ENCODE data around the gene STX4. TPM values are rescaled to one million over a fixed set of nuclear protein-coding genes. Genes with fewer than 3 reads are reported as not detected.

STX4 gene
- total RNA-seq, 1 experiment from 2014 or later, result 65.2 TPM

DNA sequence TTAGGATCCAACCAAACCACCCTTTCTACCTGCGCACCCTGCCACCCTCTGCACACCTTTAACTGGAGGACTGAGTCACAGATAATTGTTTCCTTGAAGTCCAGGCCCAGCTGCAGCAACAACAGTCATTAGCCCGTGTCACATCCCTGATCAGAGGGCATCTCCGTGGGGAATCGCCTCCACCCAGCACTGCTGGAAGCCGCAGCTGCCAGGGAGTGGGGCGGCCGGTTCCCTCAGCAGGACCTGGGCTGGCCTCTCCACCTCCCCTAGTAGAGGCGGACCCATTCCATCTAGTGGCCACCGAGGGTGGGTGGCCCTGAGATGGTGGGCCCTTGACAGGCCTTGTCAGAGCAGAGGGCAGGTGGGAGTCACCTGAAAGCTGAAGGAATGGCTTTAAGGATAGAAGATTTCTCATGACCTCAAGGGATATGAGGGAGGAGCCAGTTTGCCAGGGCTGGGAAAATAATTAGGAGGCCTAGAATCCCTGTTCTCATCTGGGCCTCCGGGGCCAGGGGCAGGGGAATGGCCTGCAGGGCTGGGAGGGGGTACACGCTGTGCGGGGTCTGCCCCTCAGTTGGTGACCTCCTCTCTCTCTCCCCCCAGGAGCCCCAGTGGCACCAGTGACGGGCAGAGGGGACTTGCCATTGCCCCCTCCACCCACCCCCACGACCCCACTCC, 49.1 kb downstream of the STX4 start:
- no peak for DNase-seq (ENCODE audit: low read depth, low spot score)
- POLR2A ChIA-PET, result no interaction called here
- CTCF ChIA-PET, result interaction anchor here (0.6 kb wide), 1 partner anchor 11 kb away, joined by 5 read pairs; no protein-coding TSS in a partner anchor
- H3K9me3 ChIP-seq (ENCODE audit: control insufficient read depth, insufficient read depth, low read depth, low read length), result no peaks in the 10 kb centered on the region
- H3K4me1 ChIP-seq (ENCODE audit: control insufficient read depth, insufficient read depth, low read length), result no peaks in the 10 kb centered on the region; the same call in 1 of the 2 replicates
- H3K27me3 ChIP-seq (ENCODE audit: control insufficient read depth, insufficient read depth, low read length), result no peaks in the 10 kb centered on the region
- no peak overlapping the region for H3K4me3 ChIP-seq (ENCODE audit: low read depth in 2 of 2, low read length in 2 of 2)
- TF ChIP-seq SIN3A (IDR thresholded peaks at IDR 0.05; ENCODE audit: borderline replicate concordance, insufficient read depth, low read depth, low read length) (no peak), TCF7L2 (IDR thresholded peaks at IDR 0.05; ENCODE audit: low read depth, low read length) (no peak)
- TF ChIP-seq, protein P1, sequence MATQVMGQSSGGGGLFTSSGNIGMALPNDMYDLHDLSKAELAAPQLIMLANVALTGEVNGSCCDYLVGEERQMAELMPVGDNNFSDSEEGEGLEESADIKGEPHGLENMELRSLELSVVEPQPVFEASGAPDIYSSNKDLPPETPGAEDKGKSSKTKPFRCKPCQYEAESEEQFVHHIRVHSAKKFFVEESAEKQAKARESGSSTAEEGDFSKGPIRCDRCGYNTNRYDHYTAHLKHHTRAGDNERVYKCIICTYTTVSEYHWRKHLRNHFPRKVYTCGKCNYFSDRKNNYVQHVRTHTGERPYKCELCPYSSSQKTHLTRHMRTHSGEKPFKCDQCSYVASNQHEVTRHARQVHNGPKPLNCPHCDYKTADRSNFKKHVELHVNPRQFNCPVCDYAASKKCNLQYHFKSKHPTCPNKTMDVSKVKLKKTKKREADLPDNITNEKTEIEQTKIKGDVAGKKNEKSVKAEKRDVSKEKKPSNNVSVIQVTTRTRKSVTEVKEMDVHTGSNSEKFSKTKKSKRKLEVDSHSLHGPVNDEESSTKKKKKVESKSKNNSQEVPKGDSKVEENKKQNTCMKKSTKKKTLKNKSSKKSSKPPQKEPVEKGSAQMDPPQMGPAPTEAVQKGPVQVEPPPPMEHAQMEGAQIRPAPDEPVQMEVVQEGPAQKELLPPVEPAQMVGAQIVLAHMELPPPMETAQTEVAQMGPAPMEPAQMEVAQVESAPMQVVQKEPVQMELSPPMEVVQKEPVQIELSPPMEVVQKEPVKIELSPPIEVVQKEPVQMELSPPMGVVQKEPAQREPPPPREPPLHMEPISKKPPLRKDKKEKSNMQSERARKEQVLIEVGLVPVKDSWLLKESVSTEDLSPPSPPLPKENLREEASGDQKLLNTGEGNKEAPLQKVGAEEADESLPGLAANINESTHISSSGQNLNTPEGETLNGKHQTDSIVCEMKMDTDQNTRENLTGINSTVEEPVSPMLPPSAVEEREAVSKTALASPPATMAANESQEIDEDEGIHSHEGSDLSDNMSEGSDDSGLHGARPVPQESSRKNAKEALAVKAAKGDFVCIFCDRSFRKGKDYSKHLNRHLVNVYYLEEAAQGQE (IDR thresholded peaks at IDR 0.05; ENCODE audit: insufficient read depth in 1 of 2, low read depth in 2 of 2, low read length in 1 of 2), result no peak
- TF ChIP-seq, protein P2, sequence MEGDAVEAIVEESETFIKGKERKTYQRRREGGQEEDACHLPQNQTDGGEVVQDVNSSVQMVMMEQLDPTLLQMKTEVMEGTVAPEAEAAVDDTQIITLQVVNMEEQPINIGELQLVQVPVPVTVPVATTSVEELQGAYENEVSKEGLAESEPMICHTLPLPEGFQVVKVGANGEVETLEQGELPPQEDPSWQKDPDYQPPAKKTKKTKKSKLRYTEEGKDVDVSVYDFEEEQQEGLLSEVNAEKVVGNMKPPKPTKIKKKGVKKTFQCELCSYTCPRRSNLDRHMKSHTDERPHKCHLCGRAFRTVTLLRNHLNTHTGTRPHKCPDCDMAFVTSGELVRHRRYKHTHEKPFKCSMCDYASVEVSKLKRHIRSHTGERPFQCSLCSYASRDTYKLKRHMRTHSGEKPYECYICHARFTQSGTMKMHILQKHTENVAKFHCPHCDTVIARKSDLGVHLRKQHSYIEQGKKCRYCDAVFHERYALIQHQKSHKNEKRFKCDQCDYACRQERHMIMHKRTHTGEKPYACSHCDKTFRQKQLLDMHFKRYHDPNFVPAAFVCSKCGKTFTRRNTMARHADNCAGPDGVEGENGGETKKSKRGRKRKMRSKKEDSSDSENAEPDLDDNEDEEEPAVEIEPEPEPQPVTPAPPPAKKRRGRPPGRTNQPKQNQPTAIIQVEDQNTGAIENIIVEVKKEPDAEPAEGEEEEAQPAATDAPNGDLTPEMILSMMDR (IDR thresholded peaks at IDR 0.05), result no peak
- intact Hi-C loops (cut with micrococcal nuclease; ENCODE audit: unreplicated experiment), result no loop called here
- BruUV-seq (replicated peaks), result no TSS peak
- in situ Hi-C loops (cut with HindIII; ENCODE audit: low pct_unique_long_range_greater_than_20kb, low sequenced_read_pairs), result no loop called here
- H3K27ac ChIP-seq (ENCODE audit: low read length), result no peak overlapping the region
- no peaks in the 10 kb centered on the region; the same call in 1 of the 2 replicates for H3K36me3 ChIP-seq (ENCODE audit: control insufficient read depth, insufficient read depth, low read length)
- ATAC-seq, result no peak

DNA sequence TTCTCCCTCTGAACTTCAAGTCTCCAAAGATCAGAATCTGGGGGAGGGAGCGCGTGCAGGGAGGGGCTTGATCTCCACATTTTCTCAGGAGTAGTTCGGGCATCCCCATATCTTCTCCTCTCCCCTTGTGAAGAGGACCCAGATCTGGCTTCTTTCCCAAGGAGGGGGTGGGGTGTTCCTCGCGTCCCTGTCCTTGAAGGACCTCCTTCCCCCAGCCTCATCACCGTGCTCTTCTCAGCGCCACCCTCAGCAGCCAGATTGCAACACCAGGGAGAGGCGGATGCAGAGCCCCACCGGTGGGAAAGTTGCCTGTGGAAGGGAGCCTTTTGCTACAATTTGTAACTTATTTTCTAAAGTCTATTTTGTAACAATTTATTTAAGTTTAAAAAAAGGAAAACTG, 49.7 kb downstream of the STX4 start:
- Histone ChIP-seq H3K4me3 (ENCODE audit: low read depth in 2 of 2, low read length in 2 of 2) (no peak overlapping the region), H3K9me3 (ENCODE audit: control insufficient read depth, insufficient read depth, low read depth, low read length) (no peaks in the 10 kb centered on the region), H3K27me3 (ENCODE audit: control insufficient read depth, insufficient read depth, low read length) (no peaks in the 10 kb centered on the region), H3K36me3 (ENCODE audit: control insufficient read depth, insufficient read depth, low read length) (no peaks in the 10 kb centered on the region), H3K4me1 (ENCODE audit: control insufficient read depth, insufficient read depth, low read length) (no peaks in the 10 kb centered on the region; the same call in 1 of the 2 replicates), H3K27ac (ENCODE audit: low read length) (no peak overlapping the region)
- ChIA-PET CTCF (interaction anchor here (0.6 kb wide), 1 partner anchor 11 kb away, joined by 5 read pairs; no protein-coding TSS in a partner anchor), POLR2A (no interaction called here)
- DNase-seq (ENCODE audit: low read depth, low spot score) (no peak), ATAC-seq (no peak)
- intact Hi-C loops (cut with micrococcal nuclease; ENCODE audit: unreplicated experiment), result no loop called here
- TF ChIP-seq, protein P1 (IDR thresholded peaks at IDR 0.05; ENCODE audit: insufficient read depth in 1 of 2, low read depth in 2 of 2, low read length in 1 of 2), result no peak
- TF ChIP-seq POLR2AphosphoS5 (IDR thresholded peaks at IDR 0.05; ENCODE audit: low read depth, low read length) (no peak), SIN3A (IDR thresholded peaks at IDR 0.05; ENCODE audit: borderline replicate concordance, insufficient read depth, low read depth, low read length) (no peak), TCF7L2 (IDR thresholded peaks at IDR 0.05; ENCODE audit: low read depth, low read length) (no peak)
- TF ChIP-seq, protein P2 (IDR thresholded peaks at IDR 0.05), result no peak
- BruUV-seq (replicated peaks), result no TSS peak
- in situ Hi-C loops (cut with HindIII; ENCODE audit: low pct_unique_long_range_greater_than_20kb, low sequenced_read_pairs), result no loop called here

All from Panc1 (cell line).